IPS-18c (cell line): ENCODE results near the gene LRFN3.
A peak's percentile ranks its signal among the peaks of the same experiment; 100 is the strongest.
"Not testable (repeated sequence)": the region's sequence is repeated elsewhere in the genome, so short reads cannot be mapped to it uniquely, and the experiment has no call there.

Source experiments
- H3K4me3 ChIP-seq: 2 replicates; pipeline ENCODE4 v1.7.0; 2013; ENCODE audit warnings: low read depth, mild to moderate bottlenecking, low read length, moderate library complexity; ENCODE audit not compliant: insufficient read depth
- H3K9me3 ChIP-seq: one replicate; pipeline ENCODE4 v1.6.1; 2013; ENCODE audit warnings: mild to moderate bottlenecking, low read length, moderate library complexity; ENCODE audit not compliant: control insufficient read depth, insufficient read depth

The LRFN3 gene

DNA sequence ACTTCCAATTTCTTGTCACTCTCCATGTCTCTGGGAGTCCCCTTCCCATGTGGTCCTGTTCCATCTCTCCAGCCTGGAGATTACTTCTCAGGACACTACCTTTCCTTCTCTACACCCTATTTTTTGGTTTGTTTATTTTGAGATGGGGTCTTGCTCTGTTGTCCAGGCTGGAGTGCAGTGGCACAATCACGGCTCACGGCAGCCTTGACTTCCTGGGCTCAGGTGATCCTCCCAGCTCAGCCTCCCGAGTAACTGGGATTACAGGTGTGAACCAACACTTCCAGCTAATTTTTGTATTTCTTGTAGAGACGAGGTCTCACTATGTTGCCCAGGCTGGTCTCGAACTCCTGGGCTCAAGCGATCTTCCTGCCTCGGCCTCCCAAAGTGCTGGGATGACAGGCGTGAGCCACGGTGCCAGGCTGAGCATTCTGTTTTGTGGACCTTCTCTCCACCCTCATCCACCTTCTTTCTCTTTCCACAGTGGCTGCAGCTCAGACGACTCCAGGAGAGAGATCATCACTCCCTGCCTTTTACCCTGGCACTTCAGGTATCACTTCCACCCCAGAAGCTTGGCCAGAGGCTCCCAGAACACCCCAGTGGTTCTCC, 33.2 kb upstream of the LRFN3 start:
- H3K9me3 ChIP-seq, result no peaks in the 10 kb centered on the region
- peak overlapping the region; percentile 57 for H3K4me3 ChIP-seq

DNA sequence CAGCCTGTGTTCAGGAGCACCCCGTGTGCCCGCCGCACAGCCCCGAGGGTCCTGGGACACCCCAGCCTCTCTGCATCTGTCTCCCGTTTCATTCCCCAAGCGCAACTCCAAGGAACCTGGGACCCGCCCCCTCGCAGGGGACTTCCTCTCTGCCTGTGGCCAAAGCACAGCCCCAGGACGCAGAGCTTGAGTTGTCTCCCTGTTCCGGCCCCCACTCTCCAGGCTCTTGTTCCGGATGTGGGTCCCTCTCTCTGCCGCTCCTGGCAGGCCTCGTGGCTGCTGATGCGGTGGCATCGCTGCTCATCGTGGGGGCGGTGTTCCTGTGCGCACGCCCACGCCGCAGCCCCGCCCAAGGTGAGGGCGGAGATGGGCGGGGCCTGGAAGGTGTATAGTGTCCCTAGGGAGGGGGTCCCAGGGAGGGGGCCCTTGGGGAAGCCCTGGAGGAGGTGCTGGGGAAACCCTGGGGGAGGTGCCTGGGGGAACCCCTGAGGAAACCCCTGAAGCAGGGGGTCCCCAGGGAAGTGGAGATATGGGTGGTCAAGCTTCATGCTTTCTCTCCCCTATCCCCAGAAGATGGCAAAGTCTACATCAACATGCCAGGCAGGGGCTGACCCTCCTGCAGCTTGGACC, 32.5 kb upstream of the LRFN3 start:
- no peaks in the 10 kb centered on the region for H3K9me3 ChIP-seq
- H3K4me3 ChIP-seq, result peak overlapping the region; percentile 57

DNA sequence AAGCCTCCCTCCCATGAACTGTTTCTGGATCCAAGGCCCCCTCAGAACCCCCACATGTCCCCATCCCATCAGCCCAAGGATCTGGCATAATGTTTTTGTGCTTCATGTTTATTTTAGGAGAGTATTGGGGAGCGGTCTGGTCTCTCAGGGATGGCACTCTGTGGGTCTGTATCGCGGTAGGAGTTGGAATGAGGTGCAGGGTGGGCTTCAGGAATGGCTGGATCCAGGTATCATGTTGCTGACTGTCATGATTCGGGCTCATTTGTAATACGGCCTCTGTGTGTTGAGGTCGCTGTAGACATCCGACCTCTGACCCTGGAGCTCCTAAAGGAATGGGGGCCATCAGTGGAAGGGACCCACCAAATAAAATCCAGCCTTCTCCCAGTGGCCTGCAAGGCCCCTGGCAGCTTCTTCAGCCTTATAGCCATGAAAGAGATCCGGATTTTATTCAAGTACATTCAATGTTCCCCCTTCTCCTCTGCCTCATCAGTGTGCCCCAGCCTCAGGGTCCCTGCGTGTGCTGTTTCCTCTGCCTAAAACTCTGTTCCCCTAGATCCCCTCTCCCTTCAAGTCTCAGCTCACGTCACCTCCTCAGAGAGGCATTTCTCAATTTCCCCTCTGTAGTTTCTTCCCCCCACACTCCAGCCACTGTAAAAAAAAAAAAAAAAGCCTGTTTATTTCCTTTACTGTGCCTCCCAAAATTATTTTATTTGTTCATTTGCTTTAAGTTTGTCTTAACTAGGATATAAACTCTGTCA, 31.7 kb upstream of the LRFN3 start:
- Histone ChIP-seq H3K4me3 (no peak overlapping the region), H3K9me3 (no peaks in the 10 kb centered on the region)

DNA sequence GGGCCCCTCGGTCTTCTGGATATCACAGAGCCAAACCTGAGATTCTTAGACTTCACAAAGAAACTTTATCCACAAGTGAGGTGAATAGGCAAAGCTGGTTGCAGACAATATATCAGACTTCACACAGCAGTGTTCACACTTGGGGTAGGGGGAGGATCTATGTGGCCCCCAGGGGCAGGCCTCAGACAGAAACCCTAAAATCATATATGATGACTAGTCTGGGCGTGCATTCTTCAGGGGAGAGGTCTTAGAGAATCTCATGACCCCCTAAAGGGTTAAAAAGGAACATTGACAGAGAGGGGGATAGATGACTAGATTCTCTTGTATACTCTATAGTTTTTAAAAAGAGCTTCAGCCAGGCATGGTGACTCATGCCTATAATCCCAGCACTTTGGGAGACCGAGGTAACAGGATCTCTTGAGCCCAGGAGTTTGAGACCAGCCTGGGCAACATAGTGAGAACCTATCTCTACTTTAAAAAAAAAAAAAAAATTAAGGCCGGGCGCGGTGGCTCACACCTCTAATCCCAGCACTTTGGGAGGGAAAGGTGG, 30.9 kb upstream of the LRFN3 start:
- Histone ChIP-seq H3K9me3 (no peaks in the 10 kb centered on the region), H3K4me3 (no peak overlapping the region)

DNA sequence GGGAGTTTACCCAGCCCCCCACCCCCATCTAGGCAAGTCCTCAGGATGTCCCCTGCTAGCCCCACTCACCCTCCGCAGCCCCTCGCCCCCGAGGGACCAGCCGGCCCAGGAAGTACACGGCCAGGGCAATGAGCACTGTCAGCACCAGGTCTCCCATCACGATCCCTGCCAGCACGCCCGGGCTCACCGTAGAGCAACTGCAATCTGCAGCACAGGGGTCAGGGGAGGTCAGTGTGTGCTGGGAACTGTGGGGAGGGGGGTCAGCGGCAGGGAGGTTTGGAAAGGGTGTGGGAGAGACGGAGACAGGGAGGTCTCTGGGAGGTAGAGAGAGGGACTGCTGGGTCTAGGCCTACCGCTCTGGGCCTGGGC, 28.8 kb upstream of the LRFN3 start:
- Histone ChIP-seq H3K9me3 (no peaks in the 10 kb centered on the region), H3K4me3 (no peak overlapping the region)

DNA sequence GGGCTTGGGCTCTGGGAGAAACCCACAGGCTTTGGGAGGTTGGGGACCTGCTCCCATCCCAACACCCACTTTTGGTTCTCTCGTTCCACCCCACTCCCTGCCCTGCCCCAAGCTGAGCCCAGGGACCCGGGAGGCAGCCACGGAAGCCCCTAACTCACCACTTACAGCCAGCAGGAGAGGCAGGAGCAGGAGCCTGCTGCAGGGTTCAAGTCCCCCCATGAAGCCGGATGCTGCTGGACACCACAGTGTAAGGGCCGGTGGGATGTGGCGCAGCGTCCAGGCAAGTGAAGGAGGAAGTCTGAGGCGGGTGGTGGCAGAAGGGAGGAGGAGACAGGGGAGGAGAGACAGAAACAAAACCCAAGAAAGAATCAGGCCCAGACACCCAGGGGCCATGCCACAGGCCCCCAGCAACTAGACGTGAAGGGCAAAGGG, 28.1 kb upstream of the LRFN3 start, which contains the start of gene TYROBP:
Gene TYROBP (minus strand): TSS at position 286 of the 432 bp plus-strand sequence. CDS start 67 bp downstream, at position 219.
- Histone ChIP-seq H3K4me3 (no peak within 1 kb of the TSS), H3K9me3 (no peaks in the 10 kb centered on the region)

DNA sequence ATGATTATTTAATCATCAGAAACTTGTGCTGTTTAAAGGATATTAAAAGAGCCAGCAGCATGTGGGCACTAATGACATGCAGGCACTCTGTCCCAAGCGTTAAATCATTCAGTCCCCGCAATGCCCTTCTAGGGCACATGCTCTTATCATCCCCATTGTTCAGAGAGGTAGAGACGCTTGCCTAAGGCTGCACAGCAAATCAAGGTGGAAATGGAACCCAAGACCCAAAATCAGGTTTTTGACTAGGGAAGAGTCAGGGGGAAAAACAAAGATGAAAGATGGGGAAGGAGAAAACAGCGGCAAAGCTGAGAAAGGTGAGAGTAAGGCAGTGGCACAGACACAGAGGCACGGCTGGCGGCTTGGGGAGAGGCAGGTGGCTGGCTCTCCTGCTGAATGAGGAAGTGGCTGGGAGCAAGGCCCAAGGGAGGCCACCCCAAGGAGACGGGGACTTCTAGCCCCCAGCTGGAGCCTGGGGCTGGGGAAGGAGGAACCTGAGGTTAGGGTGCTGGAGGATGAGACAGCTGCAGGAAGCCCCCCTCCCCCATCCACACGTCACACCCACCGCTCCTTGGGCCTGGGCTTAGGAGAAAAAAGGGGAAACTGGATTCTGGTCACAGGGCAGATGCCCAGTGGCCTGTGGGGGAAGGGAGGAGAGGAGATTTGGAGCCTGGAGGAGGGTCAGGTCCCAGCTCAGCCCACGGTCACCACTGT, 27.0 kb upstream of the LRFN3 start:
- Histone ChIP-seq H3K4me3 (no peak overlapping the region), H3K9me3 (no peaks in the 10 kb centered on the region)

DNA sequence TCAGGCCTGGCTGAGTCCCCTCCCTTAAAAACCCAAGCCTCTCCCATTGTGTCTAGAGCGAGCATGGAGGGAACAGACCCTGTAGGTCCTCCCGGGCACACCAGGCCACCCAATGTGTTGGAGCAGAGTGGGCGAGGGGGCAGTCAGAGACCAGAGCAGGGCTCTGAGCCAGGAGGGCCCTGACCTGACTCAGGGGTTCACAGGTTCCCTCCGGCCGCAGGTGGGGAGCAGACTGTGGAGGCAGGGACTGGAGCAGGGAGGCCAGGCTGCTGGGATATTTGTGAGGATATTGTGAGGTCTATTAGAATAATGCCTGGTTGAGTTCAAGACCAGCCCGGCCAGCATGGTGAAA, 26.5 kb upstream of the LRFN3 start:
- H3K4me3 ChIP-seq, result no peak overlapping the region
- H3K9me3 ChIP-seq, result no peaks in the 10 kb centered on the region

DNA sequence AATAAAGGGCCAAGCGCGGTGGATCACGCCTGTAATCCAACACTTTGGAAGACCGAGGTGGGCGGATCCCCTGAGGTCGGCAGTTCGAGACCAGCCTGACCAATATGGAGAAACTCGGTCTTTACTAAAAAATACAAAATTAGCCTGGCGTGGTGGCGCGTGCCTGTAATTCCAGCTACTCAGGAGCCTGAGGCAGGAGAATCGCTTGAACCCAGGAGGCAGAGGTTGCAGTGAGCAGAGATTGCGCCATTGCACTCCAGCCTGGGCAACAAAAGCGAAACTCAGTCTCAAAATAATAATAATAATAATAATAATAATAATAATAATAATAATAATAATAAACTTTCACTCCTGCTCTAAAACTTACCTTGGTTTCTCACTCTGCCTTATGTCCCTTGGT, 25.8 kb upstream of the LRFN3 start:
- H3K9me3 ChIP-seq, H3K4me3 ChIP-seq: not testable (repeated sequence)

DNA sequence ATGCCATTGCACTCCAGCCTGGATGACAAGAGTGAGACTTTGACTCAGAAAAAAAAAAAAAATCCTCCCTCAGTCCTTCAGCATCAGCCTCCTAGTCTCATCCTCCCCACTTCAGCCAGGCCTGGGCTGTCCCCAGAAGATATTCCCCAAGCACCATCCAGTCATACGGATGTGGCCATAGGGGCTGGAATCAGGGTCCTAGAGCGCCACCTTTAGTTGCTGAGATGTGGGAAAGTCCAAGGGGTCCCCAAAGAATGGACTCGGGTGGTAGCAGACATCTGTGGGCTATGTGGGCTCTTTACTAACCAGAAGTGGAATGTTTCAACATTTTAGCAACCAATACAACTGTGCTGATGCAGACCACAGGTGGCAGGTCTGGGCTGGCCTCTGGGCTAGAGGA, 25.0 kb upstream of the LRFN3 start:
- Histone ChIP-seq H3K9me3 (no peaks in the 10 kb centered on the region), H3K4me3 (no peak overlapping the region)

DNA sequence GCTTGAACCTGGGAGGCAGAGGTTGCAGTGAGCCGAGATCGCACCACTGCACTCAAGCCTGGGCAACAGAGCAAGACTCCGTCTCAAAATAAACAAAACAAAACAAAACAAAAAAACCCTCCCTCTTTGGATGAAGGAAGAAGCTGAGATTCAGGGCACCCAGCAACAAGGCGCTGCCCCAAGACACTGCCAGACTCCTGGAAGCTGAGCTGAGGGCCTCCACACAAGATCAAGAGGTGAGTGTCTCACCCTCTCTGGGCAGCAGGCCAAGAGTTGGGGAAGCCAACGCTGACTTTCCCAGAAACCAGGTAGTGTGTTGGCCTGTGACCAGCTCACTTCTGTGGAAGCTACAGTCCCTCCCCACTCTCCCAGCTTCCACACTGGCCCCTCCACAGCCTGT, 24.4 kb upstream of the LRFN3 start:
- H3K9me3 ChIP-seq, result no peaks in the 10 kb centered on the region
- no peak overlapping the region for H3K4me3 ChIP-seq

DNA sequence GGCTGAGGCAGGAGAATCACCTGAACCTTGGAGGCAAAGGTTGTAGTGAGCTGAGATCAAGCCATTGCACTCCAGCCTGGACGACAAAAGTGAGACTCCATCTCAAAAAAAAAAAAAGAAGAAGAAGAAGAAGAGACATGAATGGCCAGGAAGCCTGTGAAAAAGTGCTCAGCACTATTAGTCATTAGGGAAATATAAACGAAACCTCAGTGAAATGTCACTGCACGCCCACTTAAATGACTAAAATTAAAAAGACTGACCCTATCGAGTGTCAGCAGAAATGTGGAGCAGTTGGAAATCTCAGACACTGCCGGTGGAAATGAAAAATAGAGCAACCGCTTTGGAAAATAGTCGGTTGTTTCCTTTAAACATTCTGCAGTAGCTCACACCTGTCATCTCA, 22.6 kb upstream of the LRFN3 start:
- Histone ChIP-seq H3K9me3 (no peaks in the 10 kb centered on the region), H3K4me3 (no peak overlapping the region)

DNA sequence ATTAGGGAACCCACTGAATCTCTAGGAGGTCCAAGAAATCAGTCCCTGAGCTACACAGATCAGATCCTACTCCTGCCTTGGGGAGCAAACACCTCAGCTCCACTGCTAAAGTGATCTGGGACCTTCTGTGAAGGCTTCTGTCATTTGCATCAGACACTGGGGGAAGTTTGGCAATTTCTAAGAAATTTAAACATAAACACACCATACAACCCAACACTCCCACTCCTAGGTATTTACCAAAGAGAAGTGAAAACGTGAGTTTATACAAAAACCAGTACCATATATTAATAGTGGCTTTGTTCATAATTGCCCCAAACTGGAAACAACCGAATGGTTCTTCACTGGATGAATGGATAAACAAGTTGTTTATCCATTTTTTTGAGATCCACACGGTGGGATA, 20.7 kb upstream of the LRFN3 start:
- Histone ChIP-seq H3K9me3 (no peaks in the 10 kb centered on the region), H3K4me3 (no peak overlapping the region)

DNA sequence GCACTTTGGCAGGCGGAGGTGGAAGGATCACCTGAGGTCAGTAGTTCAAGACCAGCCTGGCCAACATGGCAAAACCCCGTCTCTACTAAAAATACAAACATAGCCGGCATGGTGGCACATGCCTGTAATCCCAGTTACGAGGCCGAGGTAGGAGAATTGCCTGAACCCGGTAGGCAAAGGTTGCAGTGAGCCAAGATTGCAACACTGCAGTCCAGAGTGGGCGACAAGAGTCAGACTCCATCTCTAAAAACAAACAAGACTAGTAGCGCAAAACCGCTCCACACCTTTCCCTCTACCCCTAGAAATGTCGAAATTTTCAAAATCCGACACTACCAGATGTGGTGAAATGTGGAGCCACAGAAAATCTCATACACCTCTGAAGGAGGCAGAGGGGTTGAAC, 16.9 kb upstream of the LRFN3 start:
- H3K9me3 ChIP-seq, result no peaks in the 10 kb centered on the region

DNA sequence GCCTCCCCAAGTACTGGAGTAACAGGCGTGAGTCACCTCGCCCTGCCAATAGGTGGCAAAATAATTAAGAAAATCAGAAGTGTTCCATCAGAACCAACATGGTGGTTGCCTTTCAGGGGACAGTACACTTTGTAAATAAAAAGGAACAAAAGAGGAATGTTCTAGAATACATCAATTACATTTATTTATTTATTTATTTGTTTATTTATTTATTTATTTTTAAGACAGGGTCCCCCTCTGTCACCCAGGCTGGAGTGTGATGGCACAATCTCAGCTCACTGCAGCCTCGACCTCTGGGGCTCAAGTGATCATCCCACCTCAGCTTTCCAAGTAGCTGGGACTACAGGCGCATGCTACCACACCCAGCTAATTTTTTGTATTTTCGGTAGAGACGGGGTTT, 15.2 kb upstream of the LRFN3 start:
- Histone ChIP-seq H3K9me3 (no peaks in the 10 kb centered on the region), H3K4me3 (no peak overlapping the region)

More for the DNA sequence above, 16.9 kb upstream of the LRFN3 start:
- no peak overlapping the region for H3K4me3 ChIP-seq

DNA sequence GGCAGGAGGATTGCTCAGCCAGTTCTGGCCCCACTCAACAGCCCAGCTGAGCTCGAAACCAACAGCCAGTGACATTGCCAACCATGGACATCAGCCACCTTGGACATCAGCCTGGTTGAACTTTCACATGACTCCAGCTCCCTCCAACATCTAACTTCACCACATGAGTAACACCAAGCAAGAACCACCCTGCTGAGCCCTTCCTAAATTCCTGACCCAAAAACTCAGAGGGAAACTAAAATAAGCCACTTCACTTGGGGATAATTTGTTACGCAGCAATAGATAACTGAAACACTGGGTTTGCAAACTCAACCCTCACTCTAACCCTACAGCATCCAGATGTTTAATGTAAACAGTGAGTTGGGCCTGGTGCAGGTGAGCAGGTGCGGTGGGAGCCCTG, 10.7 kb upstream of the LRFN3 start:
- H3K9me3 ChIP-seq, result no peaks in the 10 kb centered on the region

DNA sequence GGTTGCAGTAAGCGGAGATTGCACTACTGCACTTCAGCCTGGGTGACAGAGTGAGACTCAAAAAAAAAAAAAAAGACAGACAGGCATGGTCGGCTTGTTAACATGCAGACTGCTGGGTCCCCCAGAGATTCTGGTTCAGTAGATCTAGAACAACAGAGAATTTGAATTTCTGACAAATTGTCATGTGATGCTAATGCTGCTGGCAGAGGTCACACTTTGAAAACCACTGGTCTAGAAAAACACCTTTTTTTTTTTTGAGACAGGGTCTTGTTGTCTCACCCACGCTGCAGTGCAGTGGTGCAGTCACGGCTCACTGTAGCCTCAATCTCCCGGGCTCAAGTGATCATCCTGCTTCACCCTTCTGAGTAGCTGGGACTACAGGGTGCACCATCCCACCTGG, 7.7 kb upstream of the LRFN3 start:
- no peaks in the 10 kb centered on the region for H3K9me3 ChIP-seq
- no peak overlapping the region for H3K4me3 ChIP-seq

More for the DNA sequence above, 10.7 kb upstream of the LRFN3 start:
- no peak overlapping the region for H3K4me3 ChIP-seq

DNA sequence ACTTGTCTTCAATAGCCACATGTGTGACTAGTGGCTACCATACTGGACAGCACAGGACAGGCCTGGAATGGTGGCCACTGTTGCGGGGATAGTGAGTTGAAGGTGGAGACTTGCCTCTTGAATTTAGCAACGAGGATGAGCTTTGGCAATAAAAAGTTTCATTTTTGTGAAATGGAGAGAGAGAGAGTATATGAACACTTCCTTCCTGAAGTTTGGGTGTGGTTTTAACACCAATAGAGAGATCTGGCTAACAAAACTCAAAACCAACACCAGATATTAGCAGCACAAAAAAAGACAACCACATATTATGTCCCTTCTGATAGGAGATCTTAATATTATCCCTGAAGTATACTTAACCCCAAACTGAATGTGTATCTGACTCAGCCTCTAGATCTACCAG, 6.3 kb upstream of the LRFN3 start:
- Histone ChIP-seq H3K4me3 (no peak overlapping the region), H3K9me3 (no peaks in the 10 kb centered on the region)
